Measurements from ENCODE around the gene KLK1. TPM values are rescaled to one million over a fixed set of nuclear protein-coding genes. Genes with fewer than 3 reads are reported as not detected.
"Not testable (repeated sequence)": the region's sequence is repeated elsewhere in the genome, so short reads cannot be mapped to it uniquely, and the experiment has no call there.

KLK1 gene
- total RNA-seq, 6 experiments from 2014 or later: not detected

GRCh38 chr19:50776131-50776530 is 47.5 kb downstream of the KLK1 start:
- TF ChIP-seq CTCF (IDR thresholded peaks at IDR 0.05) (no peak), POLR2A (IDR thresholded peaks at IDR 0.05) (no peak)
- WGBS (ENCODE audit: insufficient coverage, low coverage, low lambda C conversion rate, missing lambda C conversion rate): 68% methylated on average over 4 of the region's 5 CpGs
- ATAC-seq (no peak), DNase-seq (no peak)
- Histone ChIP-seq H3K9me3 (no peaks in the 10 kb centered on the region), H3K27me3 (peaks cover 0 to 23% of the 10 kb centered on the region in 2 donors), H3K27ac (no peak overlapping the region), H3K36me3 (no peaks in the 10 kb centered on the region), H3K4me1 (no peaks in the 10 kb centered on the region), H3K4me3 (no peak overlapping the region)
- intact Hi-C loops (cut with DNase I): no loop called here

GRCh38 chr19:50773454-50773853 is 50.1 kb downstream of the KLK1 start:
- H3K4me3 ChIP-seq; H3K4me1 ChIP-seq; H3K9me3 ChIP-seq; intact Hi-C loops (cut with DNase I); ATAC-seq; DNase-seq; H3K27ac ChIP-seq; H3K36me3 ChIP-seq: not testable (repeated sequence)
- 45% methylated on average over 4 of the region's 7 CpGs for WGBS (ENCODE audit: insufficient coverage, low coverage, low lambda C conversion rate, missing lambda C conversion rate)
- H3K27me3 ChIP-seq: peaks cover 0 to 14% of the 10 kb centered on the region in 2 donors

- 63% methylated on average over 3 of the region's 3 CpGs for WGBS (ENCODE audit: insufficient coverage, low coverage, low lambda C conversion rate, missing lambda C conversion rate)
- H3K27ac ChIP-seq; H3K4me1 ChIP-seq; DNase-seq; H3K4me3 ChIP-seq; intact Hi-C loops (cut with DNase I); H3K36me3 ChIP-seq; H3K9me3 ChIP-seq; ATAC-seq: not testable (repeated sequence)
- peaks cover 0 to 13% of the 10 kb centered on the region in 2 donors for H3K27me3 ChIP-seq
Observed at GRCh38 chr19:50772912-50773311, 50.7 kb downstream of the KLK1 start.

- Histone ChIP-seq H3K27me3 (peaks cover 0 to 13% of the 10 kb centered on the region in 2 donors), H3K27ac (no peak overlapping the region), H3K9me3 (no peaks in the 10 kb centered on the region), H3K4me3 (no peak overlapping the region), H3K4me1 (no peaks in the 10 kb centered on the region), H3K36me3 (no peaks in the 10 kb centered on the region)
- WGBS (ENCODE audit: insufficient coverage, low coverage, low lambda C conversion rate, missing lambda C conversion rate): 39% methylated on average over 2 of the region's 2 CpGs
- intact Hi-C loops (cut with DNase I): no loop called here
- no peak for TF ChIP-seq POLR2A (IDR thresholded peaks at IDR 0.05)
- no peak for TF ChIP-seq CTCF (IDR thresholded peaks at IDR 0.05)
- DNase-seq (no peak), ATAC-seq (no peak)
Observed at GRCh38 chr19:50772476-50772875, 51.1 kb downstream of the KLK1 start.

- Histone ChIP-seq H3K4me1 (no peaks in the 10 kb centered on the region), H3K4me3 (no peak overlapping the region), H3K9me3 (no peaks in the 10 kb centered on the region), H3K27me3 (peaks cover 0 to 5% of the 10 kb centered on the region in 2 donors), H3K27ac (no peak overlapping the region), H3K36me3 (no peaks in the 10 kb centered on the region)
- no peak for DNase-seq
- WGBS (ENCODE audit: insufficient coverage, low coverage, low lambda C conversion rate, missing lambda C conversion rate): 60% methylated on average over 2 of the region's 13 CpGs
- no peak for ATAC-seq
- TF ChIP-seq POLR2A (IDR thresholded peaks at IDR 0.05): no peak
- TF ChIP-seq CTCF (IDR thresholded peaks at IDR 0.05): no peak
- intact Hi-C loops (cut with DNase I): no loop called here
Observed at GRCh38 chr19:50770888-50771287, 52.7 kb downstream of the KLK1 start.

- H3K27me3 ChIP-seq; intact Hi-C loops (cut with DNase I); H3K36me3 ChIP-seq; ATAC-seq; H3K27ac ChIP-seq; DNase-seq; H3K4me1 ChIP-seq; H3K4me3 ChIP-seq; H3K9me3 ChIP-seq: not testable (repeated sequence)
- WGBS (ENCODE audit: insufficient coverage, low coverage, low lambda C conversion rate, missing lambda C conversion rate): 46% methylated on average over 2 of the region's 2 CpGs
Observed at GRCh38 chr19:50770164-50770563, 53.4 kb downstream of the KLK1 start, which contains the start of gene GPR32. TSS of gene GPR32 (plus strand) at chr19:50770464. CDS start at chr19:50770601, 137 bp downstream.

Small RNA genes within 50 kb of the gene (small RNA-seq; reads per million reads assigned to genes)
- gene SNORD88A (197 to 233 reads per million in 2 experiments), gene SNORD88B (0 reads per million in 2 experiments), gene SNORD88C (0 reads per million in 2 experiments)

Other genes starting within 250 kb of the KLK1 start
- gene SYT3, start 183.9 kb downstream of the KLK1 start, total RNA-seq: not detected
- not detected for gene C19orf81, start 174.3 kb downstream of the KLK1 start, total RNA-seq
- under 1 TPM in 4 of 6 experiments, not detected in 2; 0.07 to 0.62 (median 0.25) TPM for gene SHANK1, start 104.0 kb downstream of the KLK1 start, total RNA-seq
- 1 to 10 TPM; 1.7 to 9.9 (median 5.0) TPM for gene CLEC11A, start 100.4 kb downstream of the KLK1 start, total RNA-seq
- not detected for gene GPR32, start 53.3 kb downstream of the KLK1 start, total RNA-seq
- under 1 TPM in 1 of 6 experiments, not detected in 5; 0.37 TPM for gene ACP4, start 33.4 kb downstream of the KLK1 start, total RNA-seq
- gene KLK15, start 9.8 kb upstream of the KLK1 start, total RNA-seq: not detected
- not detected for gene KLK3, start 31.1 kb upstream of the KLK1 start, total RNA-seq
- not detected for gene KLK2, start 49.7 kb upstream of the KLK1 start, total RNA-seq
- gene KLK4, start 87.6 kb upstream of the KLK1 start, total RNA-seq: not detected
- not detected for gene KLK5, start 129.3 kb upstream of the KLK1 start, total RNA-seq
- gene KLK6, start 145.8 kb upstream of the KLK1 start, total RNA-seq: not detected
- not detected for gene KLK7, start 160.1 kb upstream of the KLK1 start, total RNA-seq
- gene KLK8, start 177.8 kb upstream of the KLK1 start, total RNA-seq: not detected
- gene KLK10, start 195.9 kb upstream of the KLK1 start, total RNA-seq: under 1 TPM in 2 of 6 experiments, not detected in 4; 0.13 to 0.43 TPM
- not detected for gene KLK11, start 202.8 kb upstream of the KLK1 start, total RNA-seq
- gene KLK12, start 211.2 kb upstream of the KLK1 start, total RNA-seq: not detected
- gene KLK13, start 241.3 kb upstream of the KLK1 start, total RNA-seq: not detected

Measured in right lobe of liver (tissue), 6 donors.